CD4-positive, CD25-positive, alpha-beta regulatory T cell (primary cell): ENCODE results near the gene HRAS. TPM values are rescaled to one million over a fixed set of nuclear protein-coding genes. Genes with fewer than 3 reads are reported as not detected.
A peak's percentile ranks its signal among the peaks of the same experiment; 100 is the strongest.

ENCODE experiments used
- ATAC-seq, 2 donors: fragments of 150-1000 bp; cut with Tn5 transposase; one replicate each; pipeline ENCODE4 v1.10.0; 2021; ENCODE audit warnings: low read depth in 2 of 2, moderate number of reproducible peaks in 2 of 2, moderate library complexity in 1 of 2
- DNase-seq, 3 donors: peaks; one replicate each; pipeline versions ENCODE4 v3.0.0 to v3.0.0-alpha.2; 2012 to 2022; ENCODE audit warnings: mixed read lengths in 1 of 3
- H3K27ac ChIP-seq: one replicate; pipeline ENCODE4 v1.7.0; 2013; ENCODE audit warnings: mild to moderate bottlenecking, low read length; ENCODE audit not compliant: insufficient read depth, poor library complexity, severe bottlenecking
- H3K27me3 ChIP-seq: one replicate; pipeline ENCODE4 v1.7.0; 2013; ENCODE audit warnings: low read length; ENCODE audit not compliant: control insufficient read depth, insufficient read depth
- H3K36me3 ChIP-seq: one replicate; pipeline ENCODE4 v1.7.0; 2013; ENCODE audit warnings: mild to moderate bottlenecking, low read length, moderate library complexity; ENCODE audit not compliant: control insufficient read depth, insufficient read depth
- H3K4me1 ChIP-seq: 2 replicates; pipeline ENCODE4 v1.7.0; 2013; ENCODE audit warnings: mild to moderate bottlenecking, low read length; ENCODE audit not compliant: insufficient read depth, control insufficient read depth, poor library complexity, severe bottlenecking
- H3K4me3 ChIP-seq: one replicate; pipeline ENCODE4 v1.7.0; 2013; ENCODE audit warnings: low read depth, mild to moderate bottlenecking, low read length, moderate library complexity
- H3K9me3 ChIP-seq, 2 experiments: 1 replicate in 1 of 2; 2 replicates in 1 of 2; pipeline ENCODE4 v1.7.0; 2013; ENCODE audit warnings: low read length in 2 of 2, mild to moderate bottlenecking in 1 of 2, moderate library complexity in 1 of 2; ENCODE audit not compliant: control insufficient read depth in 2 of 2
- H3K27ac Mint-ChIP-seq, 3 donors: one replicate each; pipeline ENCODE4 v1.8.0; 2020 to 2022; ENCODE audit warnings: mild to moderate bottlenecking in 3 of 3, mixed read lengths in 3 of 3, moderate library complexity in 2 of 3
- H3K27me3 Mint-ChIP-seq: one replicate; pipeline ENCODE4 v1.8.0; 2022; ENCODE audit warnings: mild to moderate bottlenecking, mixed read lengths
- H3K36me3 Mint-ChIP-seq: one replicate; pipeline ENCODE4 v1.8.0; 2020; ENCODE audit warnings: mixed read lengths
- H3K4me1 Mint-ChIP-seq, 4 donors: one replicate each; pipeline ENCODE4 v1.8.0; 2020 to 2022; ENCODE audit warnings: mixed read lengths in 4 of 4, mild to moderate bottlenecking in 1 of 4
- H3K4me3 Mint-ChIP-seq, 4 donors: one replicate each; pipeline ENCODE4 v1.8.0; 2020 to 2022; ENCODE audit warnings: mild to moderate bottlenecking in 4 of 4, mixed read lengths in 4 of 4, moderate library complexity in 3 of 4
- H3K9me3 Mint-ChIP-seq, 7 donors: one replicate each; pipeline ENCODE4 v1.8.0; 2020 to 2022; ENCODE audit warnings: mixed read lengths in 7 of 7, mild to moderate bottlenecking in 3 of 7, moderate library complexity in 2 of 7
- polyA plus RNA-seq, 4 donors: library from polyadenylated mRNA; unstranded; fragments of 300-500 nt; fragmentation: Illumina TruSeq; gene quantifications; one replicate each; pipeline ENCODE4 v1.2.3, GENCODE V29; 2021
- total RNA-seq: library from RNA; stranded (reverse); gene quantifications from one replicate; pipeline ENCODE4 v1.2.3, GENCODE V29; 2022

The HRAS gene
- total and polyA plus RNA-seq, 5 donors from 2014 or later = 15.9 to 35.2 (median 21.8) TPM

- Histone ChIP-seq H3K4me3 (no peak overlapping the region), H3K4me1 (peaks cover 4% of the 10 kb centered on the region), H3K27ac (no peak overlapping the region), H3K36me3 (no peaks in the 10 kb centered on the region), H3K9me3 (peaks cover 0 to 5% of the 10 kb centered on the region in 2 experiments), H3K27me3 (no peaks in the 10 kb centered on the region)
- DNase-seq = no peak
- H3K27ac Mint-ChIP-seq = no peak overlapping the region
- peaks cover 17% of the 10 kb centered on the region for H3K36me3 Mint-ChIP-seq
- H3K4me1 Mint-ChIP-seq = peaks cover 0 to 6% (median 3%) of the 10 kb centered on the region in 4 donors
- no peaks in the 10 kb centered on the region for H3K27me3 Mint-ChIP-seq
- peaks cover 0 to 4% (median 0%) of the 10 kb centered on the region in 7 donors for H3K9me3 Mint-ChIP-seq
- no peak for ATAC-seq
- peak overlapping the region in 1 of 4 donors; percentile 52 for H3K4me3 Mint-ChIP-seq
Measured at GRCh38 chr11:514606-515005, 20.8 kb downstream of the HRAS start.

DNA sequence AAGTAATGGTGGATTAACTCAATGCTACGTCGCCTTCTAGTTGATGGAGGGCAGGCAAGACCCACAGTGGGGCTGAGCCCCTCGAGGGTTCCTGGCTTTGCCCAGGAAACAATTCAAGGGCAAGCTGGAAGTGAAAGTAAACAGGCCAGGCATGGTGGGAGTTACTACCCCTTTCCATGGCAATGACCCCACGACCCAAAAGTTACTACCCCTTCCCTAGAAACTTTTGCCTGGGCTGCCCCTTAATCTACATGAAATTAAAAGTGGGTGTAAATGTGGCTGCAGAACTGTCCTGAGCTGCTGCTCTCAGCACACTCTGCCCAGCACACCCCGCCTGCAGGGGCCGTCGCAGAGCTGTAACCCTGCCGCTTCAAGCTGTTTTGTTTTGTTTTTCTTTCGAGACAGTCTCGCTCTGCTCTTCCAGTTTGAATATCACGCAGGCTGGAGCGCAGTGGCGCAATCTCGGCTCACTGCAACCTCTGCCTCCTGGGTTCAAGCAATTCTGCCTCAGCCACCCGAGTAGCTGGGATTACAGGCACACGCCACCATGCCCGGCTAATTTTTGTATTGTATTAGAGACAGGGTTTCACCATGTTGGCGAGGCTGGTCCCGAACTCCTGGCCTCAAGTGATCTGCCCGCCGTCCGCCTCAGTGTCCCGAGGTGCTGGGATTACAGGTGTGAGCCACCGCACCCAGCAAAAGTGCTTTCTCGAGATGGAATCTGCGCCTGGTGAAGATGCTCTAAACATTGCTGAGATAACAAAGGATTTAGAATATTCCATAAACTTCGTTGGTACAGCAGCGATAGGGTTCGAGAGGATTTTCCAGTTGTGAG, 22.4 kb downstream of the HRAS start:
- Histone ChIP-seq H3K9me3 (peaks cover 0 to 5% of the 10 kb centered on the region in 2 experiments), H3K4me1 (no peaks in the 10 kb centered on the region), H3K27me3 (no peaks in the 10 kb centered on the region), H3K27ac (no peak overlapping the region), H3K4me3 (no peak overlapping the region), H3K36me3 (no peaks in the 10 kb centered on the region)
- peak overlapping the region in 2 of 4 donors; percentile 4 to 63 for H3K4me3 Mint-ChIP-seq
- H3K4me1 Mint-ChIP-seq = peaks cover 0 to 4% (median 0%) of the 10 kb centered on the region in 4 donors
- H3K27me3 Mint-ChIP-seq = no peaks in the 10 kb centered on the region
- peaks cover 17% of the 10 kb centered on the region for H3K36me3 Mint-ChIP-seq
- peaks cover 0 to 4% (median 0%) of the 10 kb centered on the region in 7 donors for H3K9me3 Mint-ChIP-seq
- no peak for ATAC-seq
- no peak for DNase-seq
- H3K27ac Mint-ChIP-seq = peak overlapping the region in 1 of 3 donors; percentile 38

GRCh38 chr11:508956-509355, 26.4 kb downstream of the HRAS start:
- peaks cover 6% of the 10 kb centered on the region for H3K27me3 Mint-ChIP-seq
- H3K4me3 Mint-ChIP-seq = peak overlapping the region; percentile 13 to 64 (median 40)

GRCh38 chr11:507727-508515, 27.5 kb downstream of the HRAS start:
- no peaks in the 10 kb centered on the region for H3K27me3 ChIP-seq
- H3K36me3 ChIP-seq = no peaks in the 10 kb centered on the region
- peaks cover 10% of the 10 kb centered on the region for H3K36me3 Mint-ChIP-seq
- DNase-seq (no peak), ATAC-seq (no peak)
- H3K4me1 Mint-ChIP-seq = peaks cover 0 to 32% (median 13%) of the 10 kb centered on the region in 4 donors
- H3K27ac ChIP-seq = peak overlapping the region; percentile 100
- peak overlapping the region; percentile 79 to 100 (median 91) for H3K4me3 Mint-ChIP-seq
- H3K9me3 Mint-ChIP-seq = no peaks in the 10 kb centered on the region
- H3K4me1 ChIP-seq = peaks cover 40% of the 10 kb centered on the region
- no peak overlapping the region for H3K4me3 ChIP-seq
- H3K9me3 ChIP-seq = no peaks in the 10 kb centered on the region
- peak overlapping the region in 1 of 3 donors; percentile 68 for H3K27ac Mint-ChIP-seq
- H3K27me3 Mint-ChIP-seq = peaks cover 6% of the 10 kb centered on the region

More at GRCh38 chr11:508956-509355, 26.4 kb downstream of the HRAS start:
- H3K27me3 ChIP-seq = no peaks in the 10 kb centered on the region
- H3K4me1 ChIP-seq = peaks cover 33% of the 10 kb centered on the region
- no peaks in the 10 kb centered on the region for H3K36me3 ChIP-seq
- H3K4me3 ChIP-seq = no peak overlapping the region
- no peaks in the 10 kb centered on the region for H3K9me3 ChIP-seq
- peaks cover 0 to 2% (median 0%) of the 10 kb centered on the region in 7 donors for H3K9me3 Mint-ChIP-seq
- peaks cover 10% of the 10 kb centered on the region for H3K36me3 Mint-ChIP-seq
- DNase-seq = no peak
- peaks cover 0 to 25% (median 10%) of the 10 kb centered on the region in 4 donors for H3K4me1 Mint-ChIP-seq
- H3K27ac Mint-ChIP-seq = no peak overlapping the region
- ATAC-seq = no peak
- no peak overlapping the region for H3K27ac ChIP-seq

- H3K36me3 Mint-ChIP-seq = peaks cover 10% of the 10 kb centered on the region
- DNase-seq = peak; percentile 94 to 97 (median 97)
Measured at GRCh38 chr11:506995-507726, 28.2 kb downstream of the HRAS start, which contains the start of gene RNH1. RNH1 (minus strand) TSS chr11:507242; CDS start chr11:502162, 5,080 bp downstream.

DNA sequence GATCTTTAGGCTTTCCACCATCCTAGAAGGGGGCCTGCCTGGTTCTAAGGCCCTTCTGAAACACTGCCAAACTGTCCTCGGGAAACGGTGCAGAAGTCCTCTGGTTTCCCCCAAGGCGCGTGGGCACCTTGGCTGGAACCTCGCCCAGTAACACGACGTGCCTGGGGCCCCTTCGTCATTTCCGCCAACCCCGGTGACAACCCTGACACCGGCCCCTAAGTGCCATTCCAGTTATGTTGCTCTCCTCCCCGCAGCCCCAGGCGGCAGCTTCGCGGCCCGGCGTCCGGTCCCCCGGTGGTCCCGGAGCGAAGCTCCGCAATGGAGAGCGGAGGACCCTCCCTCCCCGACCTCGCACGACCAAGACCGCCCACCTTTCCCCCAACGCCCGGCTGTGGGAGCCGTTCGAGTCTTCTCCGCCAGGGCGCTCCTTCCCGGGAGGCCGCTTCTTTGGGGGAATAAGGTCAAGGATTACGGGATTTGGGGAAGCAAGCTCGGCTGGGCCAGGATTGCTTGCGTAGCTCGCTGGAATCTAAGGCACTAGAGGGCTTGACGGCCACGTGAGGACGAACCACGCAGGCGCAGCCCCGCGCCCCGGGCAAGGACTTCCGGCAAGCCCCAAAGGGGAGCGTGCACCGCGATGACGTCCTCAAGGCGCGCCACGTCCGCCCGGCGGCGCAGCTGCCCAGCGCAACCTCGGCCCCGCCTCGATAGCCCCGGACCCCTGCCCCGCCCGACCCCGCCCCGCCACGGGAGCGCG, 29.0 kb downstream of the HRAS start:
- peaks cover 44% of the 10 kb centered on the region for H3K4me1 ChIP-seq

More at GRCh38 chr11:506995-507726, 28.2 kb downstream of the HRAS start, which contains the start of gene RNH1:
- H3K27me3 ChIP-seq = no peaks in the 10 kb centered on the region
- H3K4me3 ChIP-seq = peak within 1 kb of the TSS; percentile 87
- Mint-ChIP-seq H3K27ac (peak within 1 kb of the TSS; percentile 97 to 100 (median 100)), H3K27me3 (peaks cover 6% of the 10 kb centered on the region), H3K4me3 (peak within 1 kb of the TSS; percentile 97 to 100 (median 98)), H3K9me3 (no peaks in the 10 kb centered on the region), H3K4me1 (peaks cover 0 to 35% (median 13%) of the 10 kb centered on the region in 4 donors)
- H3K36me3 ChIP-seq = no peaks in the 10 kb centered on the region
- peaks cover 44% of the 10 kb centered on the region for H3K4me1 ChIP-seq
- ATAC-seq = peak; percentile 80 to 81
- H3K9me3 ChIP-seq = no peaks in the 10 kb centered on the region
- peak within 1 kb of the TSS; percentile 100 for H3K27ac ChIP-seq

More for the DNA sequence above, 29.0 kb downstream of the HRAS start:
- peaks cover 7% of the 10 kb centered on the region for H3K36me3 Mint-ChIP-seq
- no peaks in the 10 kb centered on the region for H3K9me3 Mint-ChIP-seq
- Histone ChIP-seq H3K4me3 (peak overlapping the region; percentile 87), H3K27me3 (no peaks in the 10 kb centered on the region), H3K9me3 (no peaks in the 10 kb centered on the region), H3K27ac (peak overlapping the region; percentile 100), H3K36me3 (peaks cover 5% of the 10 kb centered on the region)
- DNase-seq (peak; percentile 95 to 98 (median 98)), ATAC-seq (peak; percentile 76 to 80)
- peaks cover 6% of the 10 kb centered on the region for H3K27me3 Mint-ChIP-seq
- H3K4me3 Mint-ChIP-seq = peak overlapping the region; percentile 97 to 100 (median 98)
- H3K4me1 Mint-ChIP-seq = peaks cover 0 to 39% (median 13%) of the 10 kb centered on the region in 4 donors
- peak overlapping the region; percentile 97 to 100 (median 100) for H3K27ac Mint-ChIP-seq
